ENCODE measurements around the gene STRA8. TPM values are rescaled to one million over a fixed set of nuclear protein-coding genes. Genes with fewer than 3 reads are reported as not detected.

Gene STRA8
- total RNA-seq, 4 donors from 2014 or later: 6.8 TPM; not detected in 3

DNA sequence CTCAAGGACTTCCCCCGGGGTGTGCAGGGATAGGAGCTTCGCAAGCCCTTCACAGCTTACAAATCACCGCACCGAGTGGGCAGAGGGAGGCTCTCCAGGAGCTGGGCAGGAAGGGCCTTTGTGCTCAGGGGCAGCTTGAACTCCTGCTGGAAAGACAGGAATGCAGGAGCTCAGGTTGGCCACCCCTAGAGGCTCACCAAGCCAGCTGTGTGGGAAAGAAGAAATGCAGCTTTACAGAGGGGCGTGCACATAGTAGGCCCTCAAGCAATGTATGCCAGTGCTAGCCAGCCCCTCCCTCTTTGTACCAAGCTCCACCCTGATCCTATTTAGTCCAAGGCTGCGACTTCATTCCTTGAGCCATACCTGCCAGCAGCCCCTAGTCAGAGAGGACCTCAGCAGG, 26.1 kb downstream of the STRA8 start:
- peaks cover 16% of the 10 kb centered on the region for H3K4me1 ChIP-seq
- no peak for DNase-seq (ENCODE audit: low spot score in 2 of 2)
- no peaks in the 10 kb centered on the region for H3K9me3 ChIP-seq
- TF ChIP-seq POLR2AphosphoS5 (IDR thresholded peaks at IDR 0.05) (no peak), EP300 (IDR thresholded peaks at IDR 0.05) (no peak), POLR2A (IDR thresholded peaks at IDR 0.05) (no peak)
- TF ChIP-seq, protein P1, sequence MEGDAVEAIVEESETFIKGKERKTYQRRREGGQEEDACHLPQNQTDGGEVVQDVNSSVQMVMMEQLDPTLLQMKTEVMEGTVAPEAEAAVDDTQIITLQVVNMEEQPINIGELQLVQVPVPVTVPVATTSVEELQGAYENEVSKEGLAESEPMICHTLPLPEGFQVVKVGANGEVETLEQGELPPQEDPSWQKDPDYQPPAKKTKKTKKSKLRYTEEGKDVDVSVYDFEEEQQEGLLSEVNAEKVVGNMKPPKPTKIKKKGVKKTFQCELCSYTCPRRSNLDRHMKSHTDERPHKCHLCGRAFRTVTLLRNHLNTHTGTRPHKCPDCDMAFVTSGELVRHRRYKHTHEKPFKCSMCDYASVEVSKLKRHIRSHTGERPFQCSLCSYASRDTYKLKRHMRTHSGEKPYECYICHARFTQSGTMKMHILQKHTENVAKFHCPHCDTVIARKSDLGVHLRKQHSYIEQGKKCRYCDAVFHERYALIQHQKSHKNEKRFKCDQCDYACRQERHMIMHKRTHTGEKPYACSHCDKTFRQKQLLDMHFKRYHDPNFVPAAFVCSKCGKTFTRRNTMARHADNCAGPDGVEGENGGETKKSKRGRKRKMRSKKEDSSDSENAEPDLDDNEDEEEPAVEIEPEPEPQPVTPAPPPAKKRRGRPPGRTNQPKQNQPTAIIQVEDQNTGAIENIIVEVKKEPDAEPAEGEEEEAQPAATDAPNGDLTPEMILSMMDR (IDR thresholded peaks at IDR 0.05): no peak
- no peaks in the 10 kb centered on the region for H3K36me3 ChIP-seq
- H3K4me3 ChIP-seq: no peak overlapping the region
- 95% methylated on average over 4 of the region's 6 CpGs for WGBS
- no peaks in the 10 kb centered on the region for H3K27me3 ChIP-seq
- H3K27ac ChIP-seq: no peak overlapping the region

DNA sequence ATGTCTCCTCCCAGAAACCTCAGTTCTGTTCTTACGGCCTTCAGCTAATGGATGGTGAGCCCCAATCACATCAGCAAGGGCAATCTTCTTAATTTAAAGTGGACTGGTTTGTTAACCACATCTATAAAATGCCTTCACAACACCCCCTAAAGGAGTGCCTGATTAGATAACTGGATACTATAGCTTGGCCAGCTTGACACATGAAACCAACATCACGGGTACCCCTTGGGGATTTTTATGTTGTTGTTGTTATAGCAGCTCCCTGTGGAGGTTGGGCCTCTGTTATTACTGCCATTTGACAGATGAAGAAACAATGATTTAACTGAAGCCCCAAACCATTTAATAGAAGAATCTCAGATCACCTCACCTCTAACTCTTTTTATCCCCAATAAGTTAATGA, 26.8 kb downstream of the STRA8 start:
- 77% methylated on average over 2 of the region's 2 CpGs for WGBS
- H3K27me3 ChIP-seq: no peaks in the 10 kb centered on the region
- H3K4me1 ChIP-seq: peaks cover 8% of the 10 kb centered on the region
- no peak for TF ChIP-seq EP300 (IDR thresholded peaks at IDR 0.05)
- TF ChIP-seq POLR2A (IDR thresholded peaks at IDR 0.05): no peak
- TF ChIP-seq POLR2AphosphoS5 (IDR thresholded peaks at IDR 0.05): no peak
- no peak overlapping the region for H3K27ac ChIP-seq
- H3K9me3 ChIP-seq: no peaks in the 10 kb centered on the region
- H3K36me3 ChIP-seq: no peaks in the 10 kb centered on the region
- no peak for DNase-seq (ENCODE audit: low spot score in 2 of 2)
- H3K4me3 ChIP-seq: no peak overlapping the region

DNA sequence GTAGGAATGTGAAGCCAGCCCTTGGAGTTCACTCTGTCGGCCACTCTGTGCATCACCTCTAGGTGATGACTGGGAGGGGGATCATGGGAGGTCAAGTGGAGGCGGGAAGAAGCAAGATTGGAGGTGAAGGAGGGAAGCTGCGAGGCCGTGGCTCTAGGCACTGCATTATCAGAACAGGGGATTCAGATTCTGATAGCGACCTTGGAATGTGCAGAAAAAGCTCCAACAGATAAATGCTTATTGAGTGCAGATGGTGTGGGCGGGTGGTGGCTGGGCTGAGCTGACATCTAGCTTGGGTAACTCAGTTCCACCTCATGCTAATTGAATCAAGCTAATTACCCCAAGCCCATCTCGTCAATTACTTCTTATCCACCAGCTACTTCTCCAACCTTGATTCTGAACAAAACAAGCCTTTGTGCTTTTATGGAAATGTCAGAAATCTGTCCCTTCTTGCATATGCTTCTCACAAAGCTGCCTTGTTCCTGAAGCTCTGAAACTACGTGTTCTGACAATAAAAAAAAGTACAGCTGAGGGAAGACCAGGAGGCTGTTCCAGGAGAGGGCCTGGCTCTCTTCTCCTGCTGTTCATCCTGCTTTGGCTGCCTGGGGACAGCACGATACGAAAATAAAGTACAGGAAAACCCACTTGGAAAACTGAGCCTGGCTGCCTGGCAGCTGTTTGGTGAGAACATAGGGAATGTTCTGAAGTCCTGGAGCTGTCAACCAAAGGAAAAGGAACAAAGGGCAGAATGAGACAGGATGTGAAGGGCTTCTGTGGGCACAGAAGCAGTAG, 27.5 kb downstream of the STRA8 start:
- no peak for DNase-seq (ENCODE audit: low spot score in 2 of 2)
- H3K27ac ChIP-seq: no peak overlapping the region
- 64% methylated on average over 10 of the region's 10 CpGs for WGBS
- no peaks in the 10 kb centered on the region for H3K9me3 ChIP-seq
- TF ChIP-seq POLR2A (IDR thresholded peaks at IDR 0.05) (no peak), POLR2AphosphoS5 (IDR thresholded peaks at IDR 0.05) (no peak), EP300 (IDR thresholded peaks at IDR 0.05) (no peak)
- TF ChIP-seq, protein P1 (IDR thresholded peaks at IDR 0.05): no peak
- H3K4me1 ChIP-seq: peaks cover 7% of the 10 kb centered on the region
- no peaks in the 10 kb centered on the region for H3K36me3 ChIP-seq
- H3K27me3 ChIP-seq: no peaks in the 10 kb centered on the region
- H3K4me3 ChIP-seq: no peak overlapping the region

DNA sequence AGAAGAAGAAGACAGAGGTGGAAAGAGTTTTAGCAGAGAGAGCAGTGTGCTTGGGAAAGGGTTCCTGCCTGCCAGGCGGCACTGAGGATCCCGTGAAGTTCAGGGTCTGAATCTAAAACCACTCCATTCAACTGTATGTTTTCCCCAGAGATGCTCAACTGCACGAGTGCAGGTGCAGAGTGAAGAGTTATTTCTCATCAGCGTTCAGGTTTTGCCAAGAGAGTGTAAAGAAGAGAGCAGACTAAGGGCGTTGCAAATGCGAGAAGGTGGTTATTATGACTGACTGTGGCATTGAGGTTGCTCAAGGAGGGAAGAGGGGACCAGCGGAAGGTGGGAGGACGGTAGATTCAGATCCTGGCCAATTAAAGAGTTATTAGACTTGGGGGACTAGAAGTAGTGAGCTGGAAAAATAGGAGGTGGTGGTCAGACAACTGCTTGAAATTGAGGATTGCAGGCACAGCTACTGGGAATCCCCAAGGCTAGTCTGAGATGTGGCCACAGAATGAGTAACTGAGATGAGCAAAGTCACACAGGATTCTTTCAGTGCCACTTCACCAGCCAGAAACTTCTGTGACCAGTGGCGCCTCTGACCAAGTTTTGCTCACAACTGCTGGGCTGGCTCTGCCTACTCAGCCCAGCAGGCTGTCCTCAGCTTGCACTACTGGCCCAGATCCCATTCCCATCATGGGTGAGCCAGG, 29.1 kb downstream of the STRA8 start:
- Histone ChIP-seq H3K4me3 (no peak overlapping the region), H3K36me3 (no peaks in the 10 kb centered on the region), H3K4me1 (peaks cover 7% of the 10 kb centered on the region), H3K9me3 (no peaks in the 10 kb centered on the region), H3K27me3 (no peaks in the 10 kb centered on the region), H3K27ac (no peak overlapping the region)
- no peak for TF ChIP-seq POLR2AphosphoS5 (IDR thresholded peaks at IDR 0.05)
- TF ChIP-seq, protein P1 (IDR thresholded peaks at IDR 0.05): no peak
- DNase-seq (ENCODE audit: low spot score in 2 of 2): no peak
- WGBS: 90% methylated on average over 9 of the region's 9 CpGs

DNA sequence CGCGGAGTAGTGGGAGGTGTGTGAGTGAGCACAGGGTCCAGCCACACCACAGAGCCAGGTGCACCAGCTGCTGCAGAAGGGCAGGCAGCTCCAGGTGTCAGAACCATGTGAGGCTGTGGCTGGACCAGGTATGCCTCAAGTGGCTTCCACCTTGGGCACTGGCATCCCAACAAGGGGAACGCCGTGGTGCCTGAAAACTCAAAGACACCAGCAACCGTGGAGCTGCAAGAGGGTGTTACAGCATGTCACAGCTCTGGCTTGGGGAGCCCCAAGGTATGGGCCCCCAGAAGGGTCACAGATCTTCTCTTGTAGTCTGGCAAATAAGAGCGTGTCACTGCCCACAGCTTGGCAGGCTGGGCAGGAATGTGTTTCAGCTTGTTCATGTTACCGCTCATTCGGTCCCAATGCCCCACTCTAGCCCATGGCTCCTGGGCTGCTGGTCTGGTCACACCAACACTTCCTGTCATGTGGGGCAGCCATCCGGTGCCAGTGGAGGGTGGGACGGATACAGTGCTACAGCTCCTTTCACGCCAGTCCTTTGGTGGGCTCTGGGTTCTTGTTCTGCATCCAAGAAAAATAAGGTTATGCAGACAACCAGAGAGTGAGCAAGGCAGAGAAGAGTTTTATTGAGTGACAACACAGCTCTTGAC, 29.8 kb downstream of the STRA8 start:
- H3K4me3 ChIP-seq: no peak overlapping the region
- H3K9me3 ChIP-seq: no peaks in the 10 kb centered on the region
- TF ChIP-seq, protein P1 (IDR thresholded peaks at IDR 0.05): no peak
- no peak for TF ChIP-seq EP300 (IDR thresholded peaks at IDR 0.05)
- no peak for TF ChIP-seq POLR2AphosphoS5 (IDR thresholded peaks at IDR 0.05)
- no peak for TF ChIP-seq POLR2A (IDR thresholded peaks at IDR 0.05)
- peaks cover 7% of the 10 kb centered on the region for H3K4me1 ChIP-seq
- no peaks in the 10 kb centered on the region for H3K27me3 ChIP-seq
- WGBS: 98% methylated on average over 6 of the region's 11 CpGs
- H3K36me3 ChIP-seq: no peaks in the 10 kb centered on the region
- no peak overlapping the region for H3K27ac ChIP-seq
- DNase-seq (ENCODE audit: low spot score in 2 of 2): no peak
